ENCODE data around the gene PRKCH.

PRKCH gene

DNA sequence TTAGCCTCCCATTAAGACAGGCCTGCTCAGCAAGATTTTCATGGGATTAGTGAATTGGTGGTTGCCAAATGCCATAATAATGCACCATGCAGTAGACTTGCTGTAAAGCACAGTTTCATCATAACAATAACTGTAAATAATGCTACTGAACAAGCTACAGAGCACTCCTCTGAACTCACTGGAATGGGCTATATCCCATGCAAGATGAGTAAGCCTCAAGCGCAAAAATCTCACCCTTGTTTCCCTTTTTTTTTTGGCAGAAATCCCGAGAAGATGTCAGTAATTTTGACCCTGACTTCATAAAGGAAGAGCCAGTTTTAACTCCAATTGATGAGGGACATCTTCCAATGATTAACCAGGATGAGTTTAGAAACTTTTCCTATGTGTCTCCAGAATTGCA is 228.0 kb downstream of the PRKCH start:
- Histone ChIP-seq H3K36me3 (ENCODE audit: insufficient read depth, low read length) (peaks cover 75% of the 10 kb centered on the region; the same call in 1 of the 2 replicates), H2AFZ (ENCODE audit: low read length) (no peak overlapping the region), H3K4me1 (ENCODE audit: insufficient read depth, low read length, poor library complexity, severe bottlenecking) (no peaks in the 10 kb centered on the region), H3K4me2 (ENCODE audit: low read depth, low read length, poor library complexity, severe bottlenecking) (no peak overlapping the region), H3F3A (ENCODE audit: low read depth) (no peaks in the 10 kb centered on the region), H3K79me2 (ENCODE audit: insufficient read depth, low read length) (no peaks in the 10 kb centered on the region), H3K9ac (ENCODE audit: low read depth, low read length, poor library complexity, severe bottlenecking) (no peak overlapping the region), H3K4me3 (ENCODE audit: low read length, poor library complexity, severe bottlenecking) (no peak overlapping the region), H3K27me3 (ENCODE audit: insufficient read depth, low read length, poor library complexity, severe bottlenecking) (no peaks in the 10 kb centered on the region), H3K9me2 (replicated peaks; ENCODE audit: low read depth, low read length) (no peaks in the 10 kb centered on the region), H3K9me3 (ENCODE audit: insufficient read depth, low read depth, low read length) (no peaks in the 10 kb centered on the region), H4K20me1 (ENCODE audit: insufficient read depth, low read length, poor library complexity, severe bottlenecking) (no peaks in the 10 kb centered on the region)
- no peak for TF ChIP-seq EZH2phosphoT487 (IDR thresholded peaks at IDR 0.05; ENCODE audit: borderline replicate concordance)
- TF ChIP-seq, protein P1, sequence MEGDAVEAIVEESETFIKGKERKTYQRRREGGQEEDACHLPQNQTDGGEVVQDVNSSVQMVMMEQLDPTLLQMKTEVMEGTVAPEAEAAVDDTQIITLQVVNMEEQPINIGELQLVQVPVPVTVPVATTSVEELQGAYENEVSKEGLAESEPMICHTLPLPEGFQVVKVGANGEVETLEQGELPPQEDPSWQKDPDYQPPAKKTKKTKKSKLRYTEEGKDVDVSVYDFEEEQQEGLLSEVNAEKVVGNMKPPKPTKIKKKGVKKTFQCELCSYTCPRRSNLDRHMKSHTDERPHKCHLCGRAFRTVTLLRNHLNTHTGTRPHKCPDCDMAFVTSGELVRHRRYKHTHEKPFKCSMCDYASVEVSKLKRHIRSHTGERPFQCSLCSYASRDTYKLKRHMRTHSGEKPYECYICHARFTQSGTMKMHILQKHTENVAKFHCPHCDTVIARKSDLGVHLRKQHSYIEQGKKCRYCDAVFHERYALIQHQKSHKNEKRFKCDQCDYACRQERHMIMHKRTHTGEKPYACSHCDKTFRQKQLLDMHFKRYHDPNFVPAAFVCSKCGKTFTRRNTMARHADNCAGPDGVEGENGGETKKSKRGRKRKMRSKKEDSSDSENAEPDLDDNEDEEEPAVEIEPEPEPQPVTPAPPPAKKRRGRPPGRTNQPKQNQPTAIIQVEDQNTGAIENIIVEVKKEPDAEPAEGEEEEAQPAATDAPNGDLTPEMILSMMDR (conservative IDR thresholded peaks at IDR 0.05; ENCODE audit: low read length): no peak

DNA sequence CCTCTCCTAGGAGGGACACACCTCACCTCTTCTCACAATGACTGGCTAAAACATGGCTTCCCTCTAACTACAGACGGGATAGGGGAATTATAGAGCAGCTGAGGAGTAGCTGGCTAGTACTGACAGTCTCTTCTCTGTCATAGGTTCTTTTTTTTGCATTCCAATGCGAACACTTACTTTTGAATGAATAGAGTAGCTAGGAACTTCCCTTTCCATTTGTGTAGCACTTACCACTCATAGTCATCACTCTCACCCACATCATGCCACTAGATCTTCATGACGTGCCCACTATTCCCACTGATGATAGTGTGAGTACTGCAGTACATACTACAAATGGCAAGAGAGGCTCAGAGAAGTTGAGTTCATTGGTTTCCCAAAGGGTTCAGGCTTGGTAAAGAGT is 230.0 kb downstream of the PRKCH start:
- no peaks in the 10 kb centered on the region for H3K27me3 ChIP-seq (ENCODE audit: insufficient read depth, low read length, poor library complexity, severe bottlenecking)

DNA sequence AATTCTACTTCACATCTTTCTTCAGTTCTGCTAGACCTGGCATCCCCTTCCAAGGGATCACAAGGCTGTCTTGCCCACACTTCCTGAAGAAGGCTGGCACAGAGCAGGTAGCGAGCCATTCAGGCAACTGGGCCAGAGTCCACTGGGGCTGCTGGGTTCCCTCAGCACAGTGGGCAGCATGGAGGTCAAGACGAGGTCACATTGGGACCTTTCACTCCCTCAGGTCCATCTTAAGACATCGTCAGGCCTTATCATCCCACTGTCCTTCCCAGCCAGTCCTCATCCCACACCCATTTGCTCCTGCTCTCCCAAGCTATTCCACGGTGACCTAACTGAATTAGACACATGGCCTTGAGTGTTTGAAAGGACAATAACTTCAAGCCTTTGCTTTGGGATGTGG is 230.9 kb downstream of the PRKCH start:
- Histone ChIP-seq H3K36me3 (ENCODE audit: insufficient read depth, low read length) (peaks cover 52% of the 10 kb centered on the region; the same call in 1 of the 2 replicates), H3K4me3 (ENCODE audit: low read length, poor library complexity, severe bottlenecking) (no peak overlapping the region), H3K9ac (ENCODE audit: low read depth, low read length, poor library complexity, severe bottlenecking) (no peak overlapping the region), H3K4me1 (ENCODE audit: insufficient read depth, low read length, poor library complexity, severe bottlenecking) (no peaks in the 10 kb centered on the region), H3K4me2 (ENCODE audit: low read depth, low read length, poor library complexity, severe bottlenecking) (no peak overlapping the region), H3F3A (ENCODE audit: low read depth) (no peaks in the 10 kb centered on the region), H3K9me3 (ENCODE audit: insufficient read depth, low read depth, low read length) (no peaks in the 10 kb centered on the region), H3K27me3 (ENCODE audit: insufficient read depth, low read length, poor library complexity, severe bottlenecking) (no peaks in the 10 kb centered on the region), H3K9me2 (replicated peaks; ENCODE audit: low read depth, low read length) (no peaks in the 10 kb centered on the region), H2AFZ (ENCODE audit: low read length) (no peak overlapping the region), H4K20me1 (ENCODE audit: insufficient read depth, low read length, poor library complexity, severe bottlenecking) (no peaks in the 10 kb centered on the region), H3K79me2 (ENCODE audit: insufficient read depth, low read length) (no peaks in the 10 kb centered on the region)
- no peak for TF ChIP-seq EZH2phosphoT487 (IDR thresholded peaks at IDR 0.05; ENCODE audit: borderline replicate concordance)
- TF ChIP-seq, protein P1 (conservative IDR thresholded peaks at IDR 0.05; ENCODE audit: low read length): no peak

More for the DNA sequence above, 230.0 kb downstream of the PRKCH start:
- Histone ChIP-seq H3K9me3 (ENCODE audit: insufficient read depth, low read depth, low read length) (no peaks in the 10 kb centered on the region), H3K9me2 (replicated peaks; ENCODE audit: low read depth, low read length) (no peaks in the 10 kb centered on the region), H3K4me1 (ENCODE audit: insufficient read depth, low read length, poor library complexity, severe bottlenecking) (no peaks in the 10 kb centered on the region), H3K9ac (ENCODE audit: low read depth, low read length, poor library complexity, severe bottlenecking) (no peak overlapping the region), H3K4me2 (ENCODE audit: low read depth, low read length, poor library complexity, severe bottlenecking) (no peak overlapping the region), H3F3A (ENCODE audit: low read depth) (no peaks in the 10 kb centered on the region), H2AFZ (ENCODE audit: low read length) (no peak overlapping the region), H3K36me3 (ENCODE audit: insufficient read depth, low read length) (peaks cover 61% of the 10 kb centered on the region; the same call in 1 of the 2 replicates), H3K79me2 (ENCODE audit: insufficient read depth, low read length) (no peaks in the 10 kb centered on the region), H4K20me1 (ENCODE audit: insufficient read depth, low read length, poor library complexity, severe bottlenecking) (no peaks in the 10 kb centered on the region), H3K4me3 (ENCODE audit: low read length, poor library complexity, severe bottlenecking) (no peak overlapping the region)
- TF ChIP-seq EZH2phosphoT487 (IDR thresholded peaks at IDR 0.05; ENCODE audit: borderline replicate concordance): no peak
- TF ChIP-seq, protein P1 (conservative IDR thresholded peaks at IDR 0.05; ENCODE audit: low read length): no peak

Measured in Loucy (cell line).